Stimulated activated CD4-positive, alpha-beta T cell treated with anti-CD3 and anti-CD28 coated beads, Interleukin-12 subunit alpha, Interleukin-12 subunit beta, amount 100 ng/mL, for 24 hours (primary cell): ENCODE results near the gene DNM3.

ENCODE experiments used
- DNase-seq, 2 experiments: peaks; one replicate each; pipeline ENCODE4 v3.0.0-alpha.2; 2020; ENCODE audit warnings: low read depth in 2 of 2

Gene DNM3

GRCh38 chr1:171869097-171869496 is 27.8 kb downstream of the DNM3 start:
- no peak for DNase-seq

GRCh38 chr1:171871848-171872247 is 30.6 kb downstream of the DNM3 start:
- DNase-seq = no peak

- DNase-seq = no peak
These were observed 31.1 kb downstream of the DNM3 start for GRCh38 chr1:171872430-171872829.

DNA sequence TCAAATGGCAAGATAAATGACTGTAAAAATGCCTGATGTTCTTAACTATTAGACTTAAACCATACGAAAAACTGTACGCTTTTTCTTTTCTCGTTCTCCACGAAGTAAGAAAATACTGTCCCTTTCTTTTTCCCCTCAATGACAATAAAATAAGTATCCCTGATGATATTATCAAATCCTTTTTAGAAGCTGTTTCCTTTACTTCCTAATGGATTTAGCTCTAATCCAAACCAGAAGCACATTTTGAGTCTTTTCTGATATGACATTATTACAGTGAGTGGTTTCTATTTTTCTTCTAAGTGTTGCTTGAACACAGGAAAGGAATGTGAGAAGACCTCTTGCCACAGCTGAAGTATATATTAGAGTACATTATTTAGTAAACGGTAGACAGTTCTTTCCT is 32.4 kb downstream of the DNM3 start:
- DNase-seq = no peak

- no peak for DNase-seq
These were observed 36.4 kb downstream of the DNM3 start for GRCh38 chr1:171877701-171878100.

GRCh38 chr1:171879556-171879955 is 38.3 kb downstream of the DNM3 start:
- no peak for DNase-seq

GRCh38 chr1:171881442-171881841 is 40.1 kb downstream of the DNM3 start:
- no peak for DNase-seq

GRCh38 chr1:171883849-171884248 is 42.6 kb downstream of the DNM3 start:
- DNase-seq = no peak

DNA sequence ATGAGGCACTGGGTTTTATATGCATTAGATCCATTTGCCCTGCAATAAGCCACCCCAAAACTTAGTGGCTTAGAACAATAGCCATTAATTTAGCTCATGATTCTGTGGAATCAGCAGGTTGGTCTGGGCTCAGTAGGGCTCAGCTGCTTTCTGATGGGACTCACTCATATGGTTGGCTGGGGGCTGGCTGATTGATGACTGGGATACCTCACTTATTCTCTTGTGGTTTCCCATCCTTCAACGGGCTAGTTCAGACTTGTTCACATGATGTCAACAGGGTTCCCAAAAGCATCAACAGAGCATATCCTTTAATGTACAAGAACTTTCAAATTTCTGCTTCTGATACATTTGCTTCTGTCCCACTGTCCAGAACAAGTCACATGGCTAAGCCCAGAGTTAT is 43.2 kb downstream of the DNM3 start:
- DNase-seq = no peak

DNA sequence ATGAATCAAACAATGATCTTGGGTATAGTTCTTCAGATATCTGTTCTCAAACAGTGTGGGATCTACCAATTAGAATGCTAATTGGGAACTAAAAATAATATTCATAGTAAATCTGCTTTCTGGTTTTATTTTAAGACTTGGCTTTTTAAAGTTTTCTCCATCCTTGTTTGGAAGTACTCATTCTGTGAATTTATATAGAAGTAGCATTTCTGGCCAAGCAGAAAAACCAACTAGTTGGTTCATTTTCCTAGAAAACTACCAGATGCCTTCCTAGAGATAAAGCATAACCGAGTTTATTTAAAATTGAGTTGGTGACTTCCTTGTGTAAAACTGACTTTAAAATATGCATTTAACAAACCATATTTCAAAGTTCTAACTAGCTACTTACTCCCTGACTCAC is 48.8 kb downstream of the DNM3 start:
- no peak for DNase-seq

DNA sequence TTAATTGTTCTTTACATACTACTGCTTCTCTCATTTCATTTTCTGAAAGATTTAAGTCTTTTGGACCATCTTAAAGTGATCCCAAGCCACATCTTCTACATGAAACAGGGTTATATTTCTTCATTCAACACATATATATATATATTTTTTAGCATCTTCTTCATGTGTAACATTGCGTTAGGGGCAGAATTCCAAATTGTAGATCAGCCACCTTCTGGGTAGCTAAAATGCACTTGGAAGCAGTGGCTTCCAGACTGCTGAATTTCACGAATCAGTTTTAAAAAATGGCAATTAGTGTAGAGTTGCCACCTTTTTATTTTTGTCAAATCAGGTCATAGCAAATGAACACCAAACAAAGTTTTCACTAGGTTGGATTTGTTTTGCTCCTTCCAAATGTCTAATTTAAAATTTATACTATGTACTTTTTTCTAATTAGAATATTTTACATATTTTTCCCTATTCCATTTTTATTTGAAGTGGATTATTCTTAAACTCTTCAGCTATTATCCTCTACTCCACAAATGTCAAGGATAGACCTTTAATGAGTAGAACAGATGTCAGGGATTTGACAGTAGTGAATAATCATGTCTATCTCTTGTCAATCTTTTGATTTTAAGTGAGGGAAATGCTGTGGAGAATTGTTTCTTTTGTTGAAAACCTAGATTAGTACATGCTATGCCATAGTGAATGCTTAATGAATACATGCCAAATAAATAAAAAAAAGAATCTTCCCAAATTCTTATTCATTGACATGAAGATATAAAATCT is 55.8 kb downstream of the DNM3 start:
- no peak for DNase-seq

DNA sequence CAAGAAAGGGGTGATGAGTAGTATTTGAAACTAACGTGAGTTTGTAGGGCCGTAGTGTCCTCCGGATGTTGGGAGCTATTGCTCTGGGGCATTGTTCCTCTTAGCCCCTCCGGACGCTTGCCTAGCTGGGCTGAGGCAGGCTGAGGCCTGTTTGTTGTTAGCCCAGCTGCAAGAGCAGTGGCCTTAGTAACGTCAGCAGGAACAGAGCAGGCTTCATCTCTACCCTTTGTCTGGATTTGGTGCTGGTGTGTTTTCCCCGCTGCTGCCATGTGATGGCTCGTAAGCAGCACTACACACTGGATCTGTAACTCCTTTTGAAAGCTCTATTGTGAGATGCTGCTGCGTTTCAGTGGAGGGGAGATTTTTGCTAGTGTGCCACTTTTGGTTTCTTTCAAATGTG is 57.6 kb downstream of the DNM3 start:
- no peak for DNase-seq

GRCh38 chr1:171899838-171900237 is 58.5 kb downstream of the DNM3 start:
- DNase-seq = no peak

DNA sequence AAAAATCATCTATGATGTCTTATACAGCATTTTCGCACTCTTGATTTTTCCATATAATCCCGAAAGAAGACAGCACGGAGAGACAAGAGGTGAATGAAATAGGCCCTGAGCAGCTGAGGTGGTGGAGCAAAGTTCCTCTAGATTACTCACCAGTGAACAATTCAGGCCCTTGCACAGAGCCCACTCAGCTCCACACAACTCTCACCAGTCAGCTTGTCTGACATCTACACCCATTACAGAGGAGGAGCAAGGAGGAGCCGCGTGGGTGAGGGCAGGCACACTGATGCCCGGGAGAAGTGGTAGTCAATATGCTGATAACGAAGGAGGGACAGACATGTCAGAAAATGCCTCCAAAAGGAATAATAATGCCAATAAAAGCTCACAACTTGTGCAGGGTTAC is 59.9 kb downstream of the DNM3 start:
- DNase-seq = no peak

GRCh38 chr1:171902527-171902926 is 61.2 kb downstream of the DNM3 start:
- no peak for DNase-seq

GRCh38 chr1:171904778-171905450 is 63.6 kb downstream of the DNM3 start:
- DNase-seq = no peak

- no peak for DNase-seq
These were observed 68.4 kb downstream of the DNM3 start for GRCh38 chr1:171909711-171910110.

DNA sequence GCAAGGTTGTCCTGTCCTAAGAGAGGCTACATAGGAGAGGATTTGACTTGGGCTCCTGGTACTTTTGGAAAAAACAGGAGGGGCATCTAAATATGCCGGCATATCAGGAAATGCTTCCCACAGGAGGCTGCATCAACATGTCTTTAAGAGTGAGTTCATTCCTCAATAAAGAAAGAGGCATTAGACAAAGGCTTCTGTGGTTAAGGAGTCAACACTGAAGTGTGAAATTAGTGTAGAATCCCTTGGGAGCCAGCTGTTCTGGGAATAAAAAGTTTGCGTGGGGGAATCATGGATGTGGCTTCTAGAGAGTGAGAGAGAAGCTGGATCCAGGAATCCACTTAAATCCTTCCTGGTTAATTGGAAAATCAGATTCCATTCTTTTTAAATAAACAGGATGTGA is 69.5 kb downstream of the DNM3 start:
- no peak for DNase-seq

- no peak for DNase-seq
These were observed 70.2 kb downstream of the DNM3 start for GRCh38 chr1:171911506-171911905.

- no peak for DNase-seq
These were observed 71.3 kb downstream of the DNM3 start for GRCh38 chr1:171912509-171913175.

- DNase-seq = no peak
These were observed 72.1 kb downstream of the DNM3 start for GRCh38 chr1:171913385-171913784.

GRCh38 chr1:171916315-171916771 is 75.0 kb downstream of the DNM3 start:
- no peak for DNase-seq

GRCh38 chr1:171917331-171917730 is 76.0 kb downstream of the DNM3 start:
- no peak for DNase-seq
